Gastrocnemius medialis (tissue), 4 donors: ENCODE results near the gene TPH2. TPM values are rescaled to one million over a fixed set of nuclear protein-coding genes. Genes with fewer than 3 reads are reported as not detected.

Source experiments
- ATAC-seq, 2 donors: fragments of 150-250 bp; one replicate each; pipeline ENCODE4 v1.9.1; 2016
- DNase-seq, 2 donors: peaks; one replicate each; pipeline ENCODE4 v3.0.0-alpha.2; 2019
- H3K27ac ChIP-seq, 4 donors: fragments of 200-600 bp; sonication (generic); 1 replicate in 1 of 4; 2 replicates in 3 of 4; pipeline ENCODE4 v1.5.1; 2016 to 2018; ENCODE audit warnings: mild to moderate bottlenecking in 2 of 4, moderate library complexity in 1 of 4
- H3K27me3 ChIP-seq, 3 donors: fragments of 200-600 bp; sonication (generic) in 2 of 3; 1 replicate in 1 of 3; 2 replicates in 2 of 3; pipeline versions ENCODE4 v1.5.1 to v1.6.0; 2016 to 2019; ENCODE audit warnings: mild to moderate bottlenecking in 1 of 3, moderate library complexity in 1 of 3
- H3K36me3 ChIP-seq, 2 donors: fragments of 200-600 bp; sonication (generic) in 1 of 2; one replicate each; pipeline ENCODE4 v1.5.1; 2017 to 2018
- H3K4me1 ChIP-seq, 2 donors: fragments of 200-600 bp; sonication (generic) in 1 of 2; one replicate each; pipeline ENCODE4 v1.5.1; 2016 to 2017; ENCODE audit warnings: mild to moderate bottlenecking in 2 of 2
- H3K4me3 ChIP-seq, 4 donors: fragments of 200-600 bp; sonication (generic) in 3 of 4; 1 replicate in 1 of 4; 2 replicates in 3 of 4; pipeline ENCODE4 v1.5.1; 2016 to 2019; ENCODE audit warnings: mild to moderate bottlenecking in 2 of 4
- H3K9me3 ChIP-seq, 3 donors: fragments of 200-600 bp; sonication (generic) in 2 of 3; 1 replicate in 1 of 3; 2 replicates in 2 of 3; pipeline ENCODE4 v1.5.1; 2016 to 2019
- POLR2A ChIP-seq, 2 donors: fragments of 450-650 bp; IDR thresholded peaks; one replicate each; pipeline ENCODE4 v1.6.1; 2017; ENCODE audit warnings: antibody characterized with exemption in 2 of 2, mild to moderate bottlenecking in 2 of 2, moderate library complexity in 2 of 2
- in situ Hi-C, 4 donors: fragments of 200-750 bp; cut with MboI; loops; one replicate each; pipeline versions ENCODE4 v1.15.0 to v1.8.0; 2017; ENCODE audit warnings: low sequenced_read_pairs in 4 of 4
- intact Hi-C: fragments of 100-400 bp; cut with DNase I; formaldehyde crosslinking; loops from one replicate; pipeline ENCODE4 v1.15.1; 2023; ENCODE audit warnings: low total_unique reads
- total RNA-seq, 4 donors: library from RNA; depleted of rRNA; stranded (reverse); fragments of >200 nt; gene quantifications; one replicate each; pipeline versions ENCODE4 v1.1.0 to v1.2.3, GENCODE V29; 2016
- TF ChIP-seq, protein P1 (sequence below), 5 experiments: fragments of 450-650 bp in 3 of 5; fragments of 200-600 bp in 2 of 5; sonication (generic) in 2 of 5; IDR thresholded peaks in 4 of 5; conservative IDR thresholded peaks in 1 of 5; 1 replicate in 4 of 5; 2 replicates in 1 of 5; pipeline ENCODE4 v1.5.1; 2016 to 2019; ENCODE audit warnings: antibody characterized with exemption in 5 of 5, mild to moderate bottlenecking in 3 of 5, moderate library complexity in 3 of 5

Gene TPH2
- total RNA-seq, 4 donors from 2014 or later, result not detected

GRCh38 chr12:72012874-72013273 is 74.2 kb downstream of the TPH2 start:
- no peak for ATAC-seq
- TF ChIP-seq, protein P1, sequence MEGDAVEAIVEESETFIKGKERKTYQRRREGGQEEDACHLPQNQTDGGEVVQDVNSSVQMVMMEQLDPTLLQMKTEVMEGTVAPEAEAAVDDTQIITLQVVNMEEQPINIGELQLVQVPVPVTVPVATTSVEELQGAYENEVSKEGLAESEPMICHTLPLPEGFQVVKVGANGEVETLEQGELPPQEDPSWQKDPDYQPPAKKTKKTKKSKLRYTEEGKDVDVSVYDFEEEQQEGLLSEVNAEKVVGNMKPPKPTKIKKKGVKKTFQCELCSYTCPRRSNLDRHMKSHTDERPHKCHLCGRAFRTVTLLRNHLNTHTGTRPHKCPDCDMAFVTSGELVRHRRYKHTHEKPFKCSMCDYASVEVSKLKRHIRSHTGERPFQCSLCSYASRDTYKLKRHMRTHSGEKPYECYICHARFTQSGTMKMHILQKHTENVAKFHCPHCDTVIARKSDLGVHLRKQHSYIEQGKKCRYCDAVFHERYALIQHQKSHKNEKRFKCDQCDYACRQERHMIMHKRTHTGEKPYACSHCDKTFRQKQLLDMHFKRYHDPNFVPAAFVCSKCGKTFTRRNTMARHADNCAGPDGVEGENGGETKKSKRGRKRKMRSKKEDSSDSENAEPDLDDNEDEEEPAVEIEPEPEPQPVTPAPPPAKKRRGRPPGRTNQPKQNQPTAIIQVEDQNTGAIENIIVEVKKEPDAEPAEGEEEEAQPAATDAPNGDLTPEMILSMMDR (IDR thresholded peaks at IDR 0.05 in 4 of 5, conservative IDR thresholded peaks at IDR 0.05 in 1 of 5), result no peak
- no peak for TF ChIP-seq POLR2A (IDR thresholded peaks at IDR 0.05)
- intact Hi-C loops, result loop anchor here (10.0 kb wide), 1 partner anchor 272 kb away; no protein-coding TSS in a partner anchor
- in situ Hi-C loops, result no loop called here
- no peaks in the 10 kb centered on the region for H3K27me3 ChIP-seq
- no peaks in the 10 kb centered on the region for H3K9me3 ChIP-seq
- no peaks in the 10 kb centered on the region for H3K4me1 ChIP-seq
- DNase-seq, result no peak
- H3K36me3 ChIP-seq, result no peaks in the 10 kb centered on the region
- no peak overlapping the region for H3K4me3 ChIP-seq
- H3K27ac ChIP-seq, result no peak overlapping the region

- Histone ChIP-seq H3K9me3 (no peaks in the 10 kb centered on the region), H3K36me3 (no peaks in the 10 kb centered on the region), H3K4me3 (no peak overlapping the region), H3K27me3 (no peaks in the 10 kb centered on the region), H3K4me1 (no peaks in the 10 kb centered on the region), H3K27ac (no peak overlapping the region)
- ATAC-seq, result no peak
- TF ChIP-seq POLR2A (IDR thresholded peaks at IDR 0.05), result no peak
- TF ChIP-seq, protein P1 (IDR thresholded peaks at IDR 0.05 in 4 of 5, conservative IDR thresholded peaks at IDR 0.05 in 1 of 5), result no peak
- intact Hi-C loops (loop anchor here (10.0 kb wide), 1 partner anchor 269 kb away; no protein-coding TSS in a partner anchor), in situ Hi-C loops (no loop called here)
- DNase-seq, result no peak
Observed at GRCh38 chr12:72015895-72016294, 77.2 kb downstream of the TPH2 start.

DNA sequence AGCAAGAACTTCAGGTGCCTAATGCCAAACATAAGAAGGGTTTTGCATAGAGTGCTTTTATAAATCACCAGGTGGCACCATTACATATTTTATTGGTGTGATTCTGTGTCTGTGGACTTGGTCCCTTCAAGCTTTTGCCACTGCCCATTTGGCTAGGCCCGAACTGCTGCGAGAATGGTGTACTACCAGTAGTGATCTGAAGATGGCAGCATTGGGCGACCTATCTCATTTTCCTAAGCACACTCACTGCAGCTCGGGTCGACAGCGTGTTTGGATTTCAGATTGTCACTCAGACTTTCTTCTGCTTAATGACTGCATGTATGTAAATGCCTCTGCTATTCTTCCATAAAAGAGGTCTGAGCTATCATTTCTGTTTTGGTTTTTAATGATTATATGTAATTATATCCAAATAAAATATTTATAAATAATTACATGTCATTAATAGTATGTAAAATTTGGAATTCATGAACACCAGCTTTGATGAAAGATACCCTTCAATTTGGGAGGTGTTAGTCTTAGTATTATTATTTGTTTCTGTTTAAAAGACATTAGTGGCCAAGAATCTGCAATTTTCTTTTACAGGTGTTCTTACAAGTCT is 78.5 kb downstream of the TPH2 start:
- Histone ChIP-seq H3K36me3 (no peaks in the 10 kb centered on the region), H3K27ac (no peak overlapping the region), H3K27me3 (no peaks in the 10 kb centered on the region), H3K4me3 (no peak overlapping the region), H3K4me1 (no peaks in the 10 kb centered on the region), H3K9me3 (no peaks in the 10 kb centered on the region)
- no peak for TF ChIP-seq POLR2A (IDR thresholded peaks at IDR 0.05)
- TF ChIP-seq, protein P1 (IDR thresholded peaks at IDR 0.05 in 4 of 5, conservative IDR thresholded peaks at IDR 0.05 in 1 of 5), result peak; percentile 40 to 74 (median 55)
- in situ Hi-C loops (no loop called here), intact Hi-C loops (loop anchor here (10.0 kb wide), 1 partner anchor 268 kb away; no protein-coding TSS in a partner anchor)
- peak; percentile 25 to 44 for DNase-seq
- ATAC-seq, result peak; percentile 76 to 91

DNA sequence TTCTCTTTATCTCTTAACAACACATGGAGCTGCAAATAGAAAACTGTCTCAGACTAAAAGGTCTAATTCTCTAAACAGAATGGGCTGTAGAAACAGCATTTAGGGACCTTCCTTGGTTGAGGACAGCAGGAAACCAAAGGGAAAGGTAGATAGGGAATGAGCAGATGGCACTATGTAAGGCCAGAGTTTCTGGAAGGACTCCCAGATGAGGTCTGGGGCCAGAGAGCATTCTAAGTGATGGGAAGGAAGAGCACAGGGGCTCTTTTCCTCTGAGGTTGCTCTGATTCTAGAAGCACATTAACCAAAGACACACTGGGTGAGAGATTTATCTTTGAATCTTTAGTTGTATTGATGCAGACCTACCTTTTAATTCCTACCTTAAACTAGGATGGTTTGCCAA is 79.4 kb downstream of the TPH2 start:
- intact Hi-C loops (loop anchor here (10.0 kb wide), 1 partner anchor 267 kb away; no protein-coding TSS in a partner anchor), in situ Hi-C loops (no loop called here)
- no peaks in the 10 kb centered on the region for H3K36me3 ChIP-seq
- no peaks in the 10 kb centered on the region for H3K4me1 ChIP-seq
- no peaks in the 10 kb centered on the region for H3K27me3 ChIP-seq
- H3K27ac ChIP-seq, result no peak overlapping the region
- no peak for DNase-seq
- ATAC-seq, result no peak
- TF ChIP-seq, protein P1 (IDR thresholded peaks at IDR 0.05 in 4 of 5, conservative IDR thresholded peaks at IDR 0.05 in 1 of 5), result no peak
- TF ChIP-seq POLR2A (IDR thresholded peaks at IDR 0.05), result no peak
- no peaks in the 10 kb centered on the region for H3K9me3 ChIP-seq
- no peak overlapping the region for H3K4me3 ChIP-seq
